Mesenchymal stem cell (in vitro differentiated cells and primary cell): ENCODE results near the gene DNAJB6.

Experiments used
- DNase-seq: peaks from one replicate; pipeline ENCODE4 v3.0.0-alpha.2; 2013
- H2AFZ ChIP-seq: one replicate; pipeline ENCODE4 v1.6.1; 2013; ENCODE audit warnings: low read depth, mild to moderate bottlenecking, control low read depth, inconsistent platforms, low read length, moderate library complexity
- H2AK5ac ChIP-seq: 2 replicates; pipeline ENCODE4 v1.6.1; 2013; ENCODE audit warnings: low read length, moderate library complexity, mild to moderate bottlenecking, inconsistent platforms; ENCODE audit not compliant: severe bottlenecking
- H2BK120ac ChIP-seq: one replicate; pipeline ENCODE4 v1.6.1; 2013; ENCODE audit warnings: low read depth, mild to moderate bottlenecking, inconsistent platforms, low read length, moderate library complexity
- H2BK12ac ChIP-seq, 2 experiments: one replicate each; pipeline ENCODE4 v1.6.1; 2013; ENCODE audit warnings: inconsistent platforms in 2 of 2, low read length in 2 of 2, mild to moderate bottlenecking in 2 of 2, moderate library complexity in 2 of 2, control low read depth in 1 of 2
- H2BK15ac ChIP-seq: one replicate; pipeline ENCODE4 v1.6.1; 2013; ENCODE audit warnings: mild to moderate bottlenecking, low read depth, inconsistent platforms; ENCODE audit not compliant: poor library complexity, severe bottlenecking
- H2BK5ac ChIP-seq: 2 replicates; pipeline ENCODE4 v1.6.1; 2013; ENCODE audit warnings: low read depth, mild to moderate bottlenecking, low read length, control low read depth, inconsistent platforms; ENCODE audit not compliant: poor library complexity, severe bottlenecking
- H3K14ac ChIP-seq, 2 experiments: one replicate each; pipeline ENCODE4 v1.6.1; 2013; ENCODE audit warnings: inconsistent platforms in 2 of 2, low read length in 2 of 2, control low read depth in 1 of 2, mild to moderate bottlenecking in 1 of 2, moderate library complexity in 1 of 2
- H3K18ac ChIP-seq, 2 experiments: one replicate each; pipeline ENCODE4 v1.6.1; 2013; ENCODE audit warnings: inconsistent platforms in 2 of 2, low read length in 2 of 2, control low read depth in 1 of 2, low read depth in 1 of 2, mild to moderate bottlenecking in 1 of 2
- H3K23ac ChIP-seq, 2 experiments: one replicate each; pipeline ENCODE4 v1.6.1; 2013; ENCODE audit warnings: inconsistent platforms in 2 of 2, low read length in 2 of 2, mild to moderate bottlenecking in 2 of 2, moderate library complexity in 2 of 2, control low read depth in 1 of 2
- H3K27ac ChIP-seq: 2 replicates; pipeline ENCODE4 v1.5.1; 2013; ENCODE audit warnings: mild to moderate bottlenecking, moderate library complexity, low read length, control low read depth, inconsistent platforms; ENCODE audit not compliant: poor library complexity, severe bottlenecking
- H3K27me3 ChIP-seq, 2 experiments: 2 replicates each; pipeline versions ENCODE4 v1.6.1 to v1.7.0; 2013; ENCODE audit warnings: low read length in 2 of 2, mild to moderate bottlenecking in 2 of 2, moderate library complexity in 2 of 2, control low read depth in 1 of 2, inconsistent platforms in 1 of 2; ENCODE audit not compliant: control insufficient read depth in 1 of 2, insufficient read depth in 1 of 2
- H3K36me3 ChIP-seq, 2 experiments: 2 replicates each; pipeline versions ENCODE4 v1.6.1 to v1.7.0; 2013; ENCODE audit warnings: low read length in 2 of 2, control low read depth in 1 of 2, inconsistent platforms in 1 of 2, low read depth in 1 of 2, mild to moderate bottlenecking in 1 of 2; ENCODE audit not compliant: insufficient read depth in 2 of 2, control insufficient read depth in 1 of 2
- H3K4ac ChIP-seq, 2 experiments: one replicate each; pipeline ENCODE4 v1.6.1; 2013; ENCODE audit warnings: inconsistent platforms in 2 of 2, low read length in 2 of 2, mild to moderate bottlenecking in 2 of 2, moderate library complexity in 2 of 2, control low read depth in 1 of 2, low read depth in 1 of 2
- H3K4me1 ChIP-seq: 2 replicates; pipeline ENCODE4 v1.6.1; 2013; ENCODE audit warnings: low read depth, low read length, control low read depth; ENCODE audit not compliant: control insufficient read depth, insufficient read depth
- H3K4me2 ChIP-seq: 2 replicates; pipeline ENCODE4 v1.6.1; 2013; ENCODE audit warnings: low read length, mild to moderate bottlenecking, inconsistent platforms; ENCODE audit not compliant: poor library complexity, severe bottlenecking
- H3K4me3 ChIP-seq, 2 experiments: 2 replicates each; pipeline versions ENCODE4 v1.5.1 to v1.7.0; 2013; ENCODE audit warnings: low read length in 2 of 2, mild to moderate bottlenecking in 2 of 2, control low read depth in 1 of 2, low read depth in 1 of 2; ENCODE audit not compliant: insufficient read depth in 1 of 2
- H3K79me1 ChIP-seq: replicated peaks from 2 replicates; pipeline ENCODE4 v1.6.1; 2013; ENCODE audit warnings: mild to moderate bottlenecking, control low read depth, low read length, inconsistent platforms; ENCODE audit not compliant: poor library complexity, severe bottlenecking
- H3K9ac ChIP-seq: 2 replicates; pipeline ENCODE4 v1.7.0; 2013; ENCODE audit warnings: mild to moderate bottlenecking, low read length, moderate library complexity
- H3K9me3 ChIP-seq: 2 replicates; pipeline ENCODE4 v1.7.0; 2013; ENCODE audit warnings: mild to moderate bottlenecking, low read length; ENCODE audit not compliant: control insufficient read depth
- H4K8ac ChIP-seq: one replicate; pipeline ENCODE4 v1.6.1; 2013; ENCODE audit warnings: inconsistent platforms, mild to moderate bottlenecking, low read length, moderate library complexity
- H4K91ac ChIP-seq: one replicate; pipeline ENCODE4 v1.6.1; 2013; ENCODE audit warnings: mild to moderate bottlenecking, low read length, inconsistent platforms
- WGBS: methylation state at CpG from one replicate; pipeline ENCODE4 v1.1.7; 2013; ENCODE audit warnings: mixed read lengths; 5-methylcytosine and 5-hydroxymethylcytosine counted together

DNAJB6 gene

DNA sequence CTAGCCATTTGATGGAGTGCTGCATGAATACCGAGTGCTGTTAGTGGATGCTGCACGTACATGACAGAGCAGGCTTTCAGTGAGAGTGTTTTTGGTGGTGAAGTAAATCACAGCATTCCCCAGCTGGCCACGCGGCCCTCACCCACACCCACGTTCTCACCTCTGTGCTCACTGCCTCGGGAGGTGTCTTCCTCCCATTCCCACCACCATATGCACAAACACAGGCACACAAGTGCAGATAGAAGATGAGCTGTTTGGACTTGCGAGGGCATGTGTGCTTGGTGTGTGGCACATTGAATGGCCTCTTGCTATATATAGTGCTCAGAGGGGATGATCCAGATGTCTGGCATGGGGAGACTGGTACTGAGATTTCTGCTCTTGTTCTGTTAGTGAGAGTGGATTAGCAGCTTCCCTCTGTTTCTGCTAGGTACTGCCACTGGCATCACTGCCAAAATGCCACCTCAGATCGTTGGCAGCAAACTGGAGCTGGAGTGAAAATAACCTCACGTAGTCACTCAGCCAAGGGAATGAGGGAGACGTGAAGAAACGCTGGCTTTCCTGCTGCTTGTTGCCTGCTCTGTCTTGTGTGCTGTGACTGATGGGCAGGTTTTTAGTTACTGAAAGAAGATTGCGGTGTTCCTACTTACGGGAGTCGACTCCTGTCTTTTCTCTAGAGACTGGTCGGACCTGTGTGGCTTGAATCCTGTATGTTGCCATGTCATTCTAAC lies 19.1 kb downstream of the DNAJB6 start:
- H3K18ac ChIP-seq: peak overlapping the region in 1 of 2 experiments; percentile 35
- no peak overlapping the region for H2BK120ac ChIP-seq
- no peaks in the 10 kb centered on the region for H3K27me3 ChIP-seq
- no peak overlapping the region for H3K4ac ChIP-seq
- DNase-seq: no peak
- H3K79me1 ChIP-seq: no peaks in the 10 kb centered on the region
- no peak overlapping the region for H2BK5ac ChIP-seq
- H3K4me1 ChIP-seq: peaks cover 25% of the 10 kb centered on the region
- H3K27ac ChIP-seq: peak overlapping the region; percentile 21
- H2AK5ac ChIP-seq: no peak overlapping the region
- peak overlapping the region in 1 of 2 experiments; percentile 46 for H3K4me3 ChIP-seq
- peak overlapping the region; percentile 56 for H3K9ac ChIP-seq
- 95% methylated on average over 6 of the region's 15 CpGs for WGBS
- no peak overlapping the region for H3K4me2 ChIP-seq
- no peak overlapping the region for H2AFZ ChIP-seq
- peak overlapping the region in 1 of 2 experiments; percentile 76 for H3K14ac ChIP-seq
- H2BK15ac ChIP-seq: no peak overlapping the region
- peak overlapping the region; percentile 34 to 38 for H2BK12ac ChIP-seq
- peaks cover 23 to 32% of the 10 kb centered on the region in 2 experiments for H3K36me3 ChIP-seq
- no peaks in the 10 kb centered on the region for H3K9me3 ChIP-seq
- peak overlapping the region; percentile 27 for H4K91ac ChIP-seq
- peak overlapping the region; percentile 45 for H4K8ac ChIP-seq
- no peak overlapping the region for H3K23ac ChIP-seq

DNA sequence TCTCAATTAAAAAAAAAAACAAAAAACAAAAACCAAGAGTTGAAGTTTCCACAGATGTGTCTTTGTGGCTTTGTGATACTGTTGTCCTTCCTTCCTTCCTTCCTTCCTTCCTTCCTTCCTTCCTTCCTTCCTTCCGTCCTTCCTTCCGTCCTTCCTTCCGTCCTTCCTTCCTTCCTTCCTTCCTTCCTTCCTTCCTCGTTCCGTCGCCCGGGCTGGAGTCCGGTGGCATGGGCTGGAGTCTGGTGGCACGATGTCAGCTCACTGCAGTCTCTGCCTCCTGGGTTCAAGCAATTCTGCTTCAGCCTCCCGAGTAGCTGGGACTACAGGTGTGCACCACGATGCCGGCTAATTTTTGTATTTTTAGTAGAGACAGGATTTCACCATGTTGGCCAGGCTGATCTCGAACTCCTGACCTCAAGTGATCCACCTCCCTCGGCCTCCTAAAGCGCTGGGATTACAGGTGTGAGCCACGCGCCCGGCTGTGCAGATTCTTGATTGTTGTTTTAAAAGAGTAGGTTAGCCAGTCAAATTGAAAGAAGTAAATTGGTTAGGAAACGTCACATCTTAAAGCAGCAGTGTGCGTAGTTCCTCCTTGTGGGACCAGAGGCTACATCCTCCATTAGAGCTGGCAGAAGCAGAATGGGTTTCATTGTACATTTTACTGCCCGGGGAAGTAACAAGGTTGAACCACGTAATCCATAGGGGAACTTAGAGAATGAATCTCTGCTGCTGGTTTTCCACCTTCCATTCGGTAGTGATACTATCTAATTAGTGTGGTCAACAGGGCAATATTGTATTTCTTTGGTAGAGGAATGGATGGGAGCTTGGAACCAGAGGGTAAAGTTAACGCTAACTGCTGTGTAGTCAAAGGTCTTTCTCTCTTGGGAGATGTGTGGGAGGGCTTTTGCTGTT lies 20.6 kb downstream of the DNAJB6 start:
- H3K23ac ChIP-seq: no peak overlapping the region
- H2BK120ac ChIP-seq: no peak overlapping the region
- H3K27ac ChIP-seq: no peak overlapping the region
- H3K9ac ChIP-seq: no peak overlapping the region
- H3K27me3 ChIP-seq: no peaks in the 10 kb centered on the region
- WGBS: 97% methylated on average over 16 of the region's 24 CpGs
- no peak overlapping the region for H4K91ac ChIP-seq
- no peak overlapping the region for H2AK5ac ChIP-seq
- H2BK5ac ChIP-seq: no peak overlapping the region
- DNase-seq: no peak
- no peaks in the 10 kb centered on the region for H3K9me3 ChIP-seq
- H3K4ac ChIP-seq: no peak overlapping the region
- H3K18ac ChIP-seq: no peak overlapping the region
- H2AFZ ChIP-seq: no peak overlapping the region
- no peak overlapping the region for H4K8ac ChIP-seq
- H2BK12ac ChIP-seq: no peak overlapping the region
- H3K14ac ChIP-seq: no peak overlapping the region
- no peak overlapping the region for H3K4me3 ChIP-seq
- no peak overlapping the region for H3K4me2 ChIP-seq
- H3K79me1 ChIP-seq: no peaks in the 10 kb centered on the region
- no peak overlapping the region for H2BK15ac ChIP-seq
- peaks cover 29 to 45% of the 10 kb centered on the region in 2 experiments for H3K36me3 ChIP-seq
- peaks cover 24% of the 10 kb centered on the region for H3K4me1 ChIP-seq

DNA sequence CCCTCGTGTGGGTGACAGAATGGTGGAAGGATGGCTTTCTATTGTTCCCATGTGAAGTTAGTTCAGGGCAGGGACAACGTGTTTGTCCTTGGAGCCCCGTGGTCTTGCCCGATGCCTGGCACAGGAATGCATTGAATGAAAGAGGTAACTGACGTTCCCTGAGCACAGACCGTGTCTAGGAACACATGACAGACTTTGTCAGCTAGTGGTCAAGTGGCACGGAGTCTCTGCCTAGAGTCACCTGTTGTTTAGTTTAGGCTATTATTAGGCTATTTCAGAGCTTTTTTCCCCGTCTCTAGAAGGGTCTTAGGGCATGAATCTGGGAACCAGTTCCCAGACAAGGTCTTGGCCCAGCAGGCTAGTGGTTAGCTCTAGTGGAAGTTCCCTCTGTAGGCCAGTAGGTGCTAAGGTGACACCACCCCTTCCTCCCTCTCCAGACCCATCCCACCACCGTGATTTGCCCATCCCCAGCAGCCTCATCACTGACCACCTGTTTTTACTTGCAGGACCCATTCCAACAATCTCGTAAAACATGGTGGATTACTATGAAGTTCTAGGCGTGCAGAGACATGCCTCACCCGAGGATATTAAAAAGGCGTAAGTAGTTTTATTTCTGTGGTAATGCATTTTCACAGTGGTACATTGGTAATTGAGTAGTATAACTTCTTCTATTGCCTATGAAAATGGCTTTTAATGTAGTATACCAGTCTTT lies 21.4 kb downstream of the DNAJB6 start:
- H3K27me3 ChIP-seq: no peaks in the 10 kb centered on the region
- no peak overlapping the region for H2BK15ac ChIP-seq
- DNase-seq: no peak
- H4K8ac ChIP-seq: no peak overlapping the region
- no peak overlapping the region for H2BK5ac ChIP-seq
- H3K9ac ChIP-seq: no peak overlapping the region
- H2AK5ac ChIP-seq: no peak overlapping the region
- H2BK12ac ChIP-seq: no peak overlapping the region
- no peak overlapping the region for H2AFZ ChIP-seq
- WGBS: 95% methylated on average over 13 of the region's 13 CpGs
- peaks cover 24% of the 10 kb centered on the region for H3K4me1 ChIP-seq
- H3K27ac ChIP-seq: no peak overlapping the region
- H3K18ac ChIP-seq: no peak overlapping the region
- H3K4me2 ChIP-seq: no peak overlapping the region
- H2BK120ac ChIP-seq: no peak overlapping the region
- H3K23ac ChIP-seq: no peak overlapping the region
- peaks cover 35 to 53% of the 10 kb centered on the region in 2 experiments for H3K36me3 ChIP-seq
- H3K4me3 ChIP-seq: no peak overlapping the region
- no peaks in the 10 kb centered on the region for H3K9me3 ChIP-seq
- no peaks in the 10 kb centered on the region for H3K79me1 ChIP-seq
- H3K4ac ChIP-seq: peak overlapping the region in 1 of 2 experiments; percentile 18
- H3K14ac ChIP-seq: no peak overlapping the region
- no peak overlapping the region for H4K91ac ChIP-seq

DNA sequence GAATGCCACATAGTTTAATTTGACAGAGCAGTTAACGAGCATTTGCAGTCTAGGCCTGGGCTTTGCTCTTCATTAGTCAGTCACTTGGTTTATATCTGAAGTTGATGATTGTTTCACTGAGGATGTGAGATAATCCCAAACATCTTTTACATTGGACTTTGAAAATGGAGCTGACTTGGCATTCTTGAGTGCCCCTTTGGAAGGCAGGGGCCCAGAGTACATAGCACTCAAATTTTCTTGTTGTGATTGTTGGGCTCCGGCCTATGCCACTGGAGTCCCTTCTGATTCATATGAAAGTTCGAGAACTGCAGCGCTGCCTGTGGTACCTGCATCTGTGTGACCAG lies 21.9 kb downstream of the DNAJB6 start:
- Histone ChIP-seq H3K36me3 (peaks cover 40 to 58% of the 10 kb centered on the region in 2 experiments), H2BK12ac (no peak overlapping the region), H3K4me1 (peaks cover 22% of the 10 kb centered on the region), H3K14ac (no peak overlapping the region), H4K91ac (no peak overlapping the region), H2AK5ac (no peak overlapping the region), H2BK5ac (no peak overlapping the region), H3K27me3 (no peaks in the 10 kb centered on the region), H3K4me2 (no peak overlapping the region), H3K79me1 (no peaks in the 10 kb centered on the region), H3K9me3 (no peaks in the 10 kb centered on the region), H2AFZ (no peak overlapping the region), H4K8ac (no peak overlapping the region), H3K27ac (no peak overlapping the region), H2BK15ac (no peak overlapping the region), H2BK120ac (no peak overlapping the region), H3K4ac (no peak overlapping the region), H3K9ac (no peak overlapping the region), H3K23ac (no peak overlapping the region), H3K4me3 (no peak overlapping the region), H3K18ac (no peak overlapping the region)
- no peak for DNase-seq
- WGBS: 74% methylated on average over 4 of the region's 4 CpGs
